ENCODE results near the gene DDX24. TPM values are rescaled to one million over a fixed set of nuclear protein-coding genes. Genes with fewer than 3 reads are reported as not detected.

Gene DDX24
- total and polyA plus RNA-seq, 9 of the 15 experiments (the other 6 are each of a cell fraction or from before 2014, with no cell fraction given) = 82.4 to 175 (median 122) TPM

- TF ChIP-seq TRIM25 (IDR thresholded peaks at IDR 0.05; ENCODE audit: borderline replicate concordance) (no peak), ZNF609 (CRISPR knock-in tag; IDR thresholded peaks at IDR 0.05; ENCODE audit: borderline replicate concordance) (no peak), PHF8 (IDR thresholded peaks at IDR 0.05; ENCODE audit: borderline replicate concordance, low read length) (no peak), CREB1 (IDR thresholded peaks at IDR 0.05) (peak; percentile 46; the same call in 1 of the 2 replicates), CREB1 (CRISPR knock-in tag; IDR thresholded peaks at IDR 0.05) (peak; percentile 80), SP1 (CRISPR knock-in tag; IDR thresholded peaks at IDR 0.05) (peak; percentile 84), PHF20 (IDR thresholded peaks at IDR 0.05; ENCODE audit: partially characterized antibody) (no peak), ZNF212 (CRISPR knock-in tag; IDR thresholded peaks at IDR 0.05) (no peak), SMARCA4 (IDR thresholded peaks at IDR 0.05) (no peak), ATF7 (IDR thresholded peaks at IDR 0.05) (peak; percentile 42; the same call in 1 of the 2 replicates), ATF4 (CRISPR knock-in tag; IDR thresholded peaks at IDR 0.05) (no peak), AFF1 (IDR thresholded peaks at IDR 0.05; ENCODE audit: low read depth in 1 of 2, partially characterized antibody in 2 of 2) (no peak), ZNF79 (CRISPR knock-in tag; IDR thresholded peaks at IDR 0.05; ENCODE audit: low read depth) (no peak), IRF1 (CRISPR knock-in tag; IDR thresholded peaks at IDR 0.05; ENCODE audit: borderline replicate concordance) (no peak)
Observed at GRCh38 chr14:94026173-94026888, 54.7 kb downstream of the DDX24 start, which contains the start of gene OTUB2 (continued).
